H1 (cell line): ENCODE data around the gene ZNF407. TPM values are rescaled to one million over a fixed set of nuclear protein-coding genes. Genes with fewer than 3 reads are reported as not detected.

Source experiments
- BCL11A ChIP-seq, 2 experiments: IDR thresholded peaks; one replicate each; pipeline ENCODE4 v1.6.1; 2011; ENCODE audit warnings: low read depth in 2 of 2, low read length in 2 of 2, mild to moderate bottlenecking in 2 of 2
- RBBP5 ChIP-seq: IDR thresholded peaks from 2 replicates; pipeline ENCODE4 v1.7.1; 2012; ENCODE audit warnings: low read depth, mild to moderate bottlenecking, inconsistent platforms, low read length, moderate library complexity, borderline replicate concordance
- RFX5 ChIP-seq: IDR thresholded peaks from 2 replicates; pipeline ENCODE4 v1.6.1; 2011; ENCODE audit warnings: low read depth, low read length, improper control_type of control experiment, borderline replicate concordance
- SIN3A ChIP-seq, 2 experiments: IDR thresholded peaks in 1 of 2; conservative IDR thresholded peaks in 1 of 2; 2 replicates each; pipeline ENCODE4 v1.6.1; 2011 to 2012; ENCODE audit warnings: low read length in 2 of 2, improper control_type of control experiment in 1 of 2, low read depth in 1 of 2, mild to moderate bottlenecking in 1 of 2
- TBP ChIP-seq: IDR thresholded peaks from 2 replicates; pipeline ENCODE4 v1.6.1; 2011; ENCODE audit warnings: low read depth, low read length, improper control_type of control experiment
- polyA plus RNA-seq, 7 experiments: library from polyadenylated mRNA; depleted of rRNA in 3 of 7; stranded (reverse) in 5 of 7; unstranded in 2 of 7; fragments of >200 nt in 5 of 7; fragments of 200-250 nt in 2 of 7; gene quantifications; 1 replicate in 5 of 7; 2 replicates in 1 of 7; 4 replicates in 1 of 7; pipeline versions ENCODE4 v1.2.1 to v1.2.3, GENCODE V29; 2011 to 2013; ENCODE audit warnings: missing spikeins in 2 of 7, mixed read lengths in 2 of 7
- total RNA-seq: library from RNA; stranded (reverse); fragmentation: NEBNext Ultra II Directional; extraction: Animal tissue kit (Norgen Biotek cat#: 25700); gene quantifications from 2 replicates; pipeline ENCODE4 v1.2.1, GENCODE V29; 2021
- TF ChIP-seq, protein P1 (sequence below): fragments of 300-600 bp; sonication (generic); IDR thresholded peaks from 2 replicates; pipeline ENCODE4 v1.7.1; 2012; ENCODE audit warnings: low read length, moderate library complexity, mild to moderate bottlenecking, inconsistent platforms; ENCODE audit not compliant: insufficient replicate concordance
- TF ChIP-seq, protein P2 (sequence below), 3 experiments: IDR thresholded peaks; 1 replicate in 2 of 3; 2 replicates in 1 of 3; pipeline versions ENCODE4 v1.5.1 to v1.6.1; 2011; ENCODE audit warnings: low read length in 3 of 3, mild to moderate bottlenecking in 3 of 3, inconsistent platforms in 2 of 3, low read depth in 1 of 3, moderate library complexity in 1 of 3; ENCODE audit not compliant: insufficient read depth in 1 of 3; ENCODE audit errors: control extremely low read depth in 1 of 3

The ZNF407 gene
- total and polyA plus RNA-seq, 2 of the 8 experiments (the other 6 are each of a cell fraction or from before 2014, with no cell fraction given) = 1.5 to 6.8 TPM

DNA sequence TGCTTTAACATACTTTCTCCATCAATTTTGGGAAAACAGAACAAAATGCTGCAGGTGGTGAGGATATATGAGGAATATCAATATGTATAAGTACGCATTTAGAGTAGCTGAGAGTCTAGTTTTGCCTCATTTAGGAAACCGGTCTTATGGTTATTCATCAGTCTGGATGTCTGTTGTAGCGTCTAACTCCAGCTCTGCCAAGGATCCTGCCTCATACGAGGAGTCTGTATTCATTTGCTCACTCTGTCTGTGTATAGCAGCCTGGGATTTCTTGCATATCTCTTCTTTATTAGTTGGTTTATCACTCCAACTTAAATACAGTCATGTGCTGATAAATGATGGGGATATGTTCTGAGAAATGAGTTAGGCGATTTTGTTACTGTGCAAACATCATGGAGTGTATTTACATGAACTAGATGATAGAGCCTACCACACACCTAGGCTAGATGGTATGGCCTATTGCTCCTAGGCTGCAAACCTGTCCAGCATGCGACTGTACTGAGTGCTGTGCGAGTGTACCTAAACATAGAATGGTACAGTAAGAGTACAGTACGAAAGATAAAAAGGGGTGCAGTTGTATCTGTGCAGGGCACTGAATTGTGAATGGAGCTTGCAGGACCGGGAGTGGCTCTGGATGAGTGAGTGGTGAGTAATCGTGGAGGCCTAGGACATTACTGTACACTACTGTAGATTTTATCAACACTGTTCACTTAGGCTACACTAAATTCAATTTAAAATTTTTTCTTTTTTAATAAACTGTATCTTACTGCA is 148.1 kb downstream of the ZNF407 start (continued):
- TF ChIP-seq, protein P1, sequence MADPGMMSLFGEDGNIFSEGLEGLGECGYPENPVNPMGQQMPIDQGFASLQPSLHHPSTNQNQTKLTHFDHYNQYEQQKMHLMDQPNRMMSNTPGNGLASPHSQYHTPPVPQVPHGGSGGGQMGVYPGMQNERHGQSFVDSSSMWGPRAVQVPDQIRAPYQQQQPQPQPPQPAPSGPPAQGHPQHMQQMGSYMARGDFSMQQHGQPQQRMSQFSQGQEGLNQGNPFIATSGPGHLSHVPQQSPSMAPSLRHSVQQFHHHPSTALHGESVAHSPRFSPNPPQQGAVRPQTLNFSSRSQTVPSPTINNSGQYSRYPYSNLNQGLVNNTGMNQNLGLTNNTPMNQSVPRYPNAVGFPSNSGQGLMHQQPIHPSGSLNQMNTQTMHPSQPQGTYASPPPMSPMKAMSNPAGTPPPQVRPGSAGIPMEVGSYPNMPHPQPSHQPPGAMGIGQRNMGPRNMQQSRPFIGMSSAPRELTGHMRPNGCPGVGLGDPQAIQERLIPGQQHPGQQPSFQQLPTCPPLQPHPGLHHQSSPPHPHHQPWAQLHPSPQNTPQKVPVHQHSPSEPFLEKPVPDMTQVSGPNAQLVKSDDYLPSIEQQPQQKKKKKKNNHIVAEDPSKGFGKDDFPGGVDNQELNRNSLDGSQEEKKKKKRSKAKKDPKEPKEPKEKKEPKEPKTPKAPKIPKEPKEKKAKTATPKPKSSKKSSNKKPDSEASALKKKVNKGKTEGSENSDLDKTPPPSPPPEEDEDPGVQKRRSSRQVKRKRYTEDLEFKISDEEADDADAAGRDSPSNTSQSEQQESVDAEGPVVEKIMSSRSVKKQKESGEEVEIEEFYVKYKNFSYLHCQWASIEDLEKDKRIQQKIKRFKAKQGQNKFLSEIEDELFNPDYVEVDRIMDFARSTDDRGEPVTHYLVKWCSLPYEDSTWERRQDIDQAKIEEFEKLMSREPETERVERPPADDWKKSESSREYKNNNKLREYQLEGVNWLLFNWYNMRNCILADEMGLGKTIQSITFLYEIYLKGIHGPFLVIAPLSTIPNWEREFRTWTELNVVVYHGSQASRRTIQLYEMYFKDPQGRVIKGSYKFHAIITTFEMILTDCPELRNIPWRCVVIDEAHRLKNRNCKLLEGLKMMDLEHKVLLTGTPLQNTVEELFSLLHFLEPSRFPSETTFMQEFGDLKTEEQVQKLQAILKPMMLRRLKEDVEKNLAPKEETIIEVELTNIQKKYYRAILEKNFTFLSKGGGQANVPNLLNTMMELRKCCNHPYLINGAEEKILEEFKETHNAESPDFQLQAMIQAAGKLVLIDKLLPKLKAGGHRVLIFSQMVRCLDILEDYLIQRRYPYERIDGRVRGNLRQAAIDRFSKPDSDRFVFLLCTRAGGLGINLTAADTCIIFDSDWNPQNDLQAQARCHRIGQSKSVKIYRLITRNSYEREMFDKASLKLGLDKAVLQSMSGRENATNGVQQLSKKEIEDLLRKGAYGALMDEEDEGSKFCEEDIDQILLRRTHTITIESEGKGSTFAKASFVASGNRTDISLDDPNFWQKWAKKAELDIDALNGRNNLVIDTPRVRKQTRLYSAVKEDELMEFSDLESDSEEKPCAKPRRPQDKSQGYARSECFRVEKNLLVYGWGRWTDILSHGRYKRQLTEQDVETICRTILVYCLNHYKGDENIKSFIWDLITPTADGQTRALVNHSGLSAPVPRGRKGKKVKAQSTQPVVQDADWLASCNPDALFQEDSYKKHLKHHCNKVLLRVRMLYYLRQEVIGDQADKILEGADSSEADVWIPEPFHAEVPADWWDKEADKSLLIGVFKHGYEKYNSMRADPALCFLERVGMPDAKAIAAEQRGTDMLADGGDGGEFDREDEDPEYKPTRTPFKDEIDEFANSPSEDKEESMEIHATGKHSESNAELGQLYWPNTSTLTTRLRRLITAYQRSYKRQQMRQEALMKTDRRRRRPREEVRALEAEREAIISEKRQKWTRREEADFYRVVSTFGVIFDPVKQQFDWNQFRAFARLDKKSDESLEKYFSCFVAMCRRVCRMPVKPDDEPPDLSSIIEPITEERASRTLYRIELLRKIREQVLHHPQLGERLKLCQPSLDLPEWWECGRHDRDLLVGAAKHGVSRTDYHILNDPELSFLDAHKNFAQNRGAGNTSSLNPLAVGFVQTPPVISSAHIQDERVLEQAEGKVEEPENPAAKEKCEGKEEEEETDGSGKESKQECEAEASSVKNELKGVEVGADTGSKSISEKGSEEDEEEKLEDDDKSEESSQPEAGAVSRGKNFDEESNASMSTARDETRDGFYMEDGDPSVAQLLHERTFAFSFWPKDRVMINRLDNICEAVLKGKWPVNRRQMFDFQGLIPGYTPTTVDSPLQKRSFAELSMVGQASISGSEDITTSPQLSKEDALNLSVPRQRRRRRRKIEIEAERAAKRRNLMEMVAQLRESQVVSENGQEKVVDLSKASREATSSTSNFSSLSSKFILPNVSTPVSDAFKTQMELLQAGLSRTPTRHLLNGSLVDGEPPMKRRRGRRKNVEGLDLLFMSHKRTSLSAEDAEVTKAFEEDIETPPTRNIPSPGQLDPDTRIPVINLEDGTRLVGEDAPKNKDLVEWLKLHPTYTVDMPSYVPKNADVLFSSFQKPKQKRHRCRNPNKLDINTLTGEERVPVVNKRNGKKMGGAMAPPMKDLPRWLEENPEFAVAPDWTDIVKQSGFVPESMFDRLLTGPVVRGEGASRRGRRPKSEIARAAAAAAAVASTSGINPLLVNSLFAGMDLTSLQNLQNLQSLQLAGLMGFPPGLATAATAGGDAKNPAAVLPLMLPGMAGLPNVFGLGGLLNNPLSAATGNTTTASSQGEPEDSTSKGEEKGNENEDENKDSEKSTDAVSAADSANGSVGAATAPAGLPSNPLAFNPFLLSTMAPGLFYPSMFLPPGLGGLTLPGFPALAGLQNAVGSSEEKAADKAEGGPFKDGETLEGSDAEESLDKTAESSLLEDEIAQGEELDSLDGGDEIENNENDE = no peak
- TF ChIP-seq SIN3A (conservative IDR thresholded peaks at IDR 0.05 in 1 of 2, IDR thresholded peaks at IDR 0.05 in 1 of 2; ENCODE audit: low read depth in 1 of 2, low read length in 2 of 2) = no peak
- TF ChIP-seq BCL11A (IDR thresholded peaks at IDR 0.05; ENCODE audit: low read depth in 2 of 2, low read length in 2 of 2) = no peak
- TF ChIP-seq TBP = no peak
- TF ChIP-seq RBBP5 = no peak
- no peak for TF ChIP-seq RFX5
- TF ChIP-seq, protein P2, sequence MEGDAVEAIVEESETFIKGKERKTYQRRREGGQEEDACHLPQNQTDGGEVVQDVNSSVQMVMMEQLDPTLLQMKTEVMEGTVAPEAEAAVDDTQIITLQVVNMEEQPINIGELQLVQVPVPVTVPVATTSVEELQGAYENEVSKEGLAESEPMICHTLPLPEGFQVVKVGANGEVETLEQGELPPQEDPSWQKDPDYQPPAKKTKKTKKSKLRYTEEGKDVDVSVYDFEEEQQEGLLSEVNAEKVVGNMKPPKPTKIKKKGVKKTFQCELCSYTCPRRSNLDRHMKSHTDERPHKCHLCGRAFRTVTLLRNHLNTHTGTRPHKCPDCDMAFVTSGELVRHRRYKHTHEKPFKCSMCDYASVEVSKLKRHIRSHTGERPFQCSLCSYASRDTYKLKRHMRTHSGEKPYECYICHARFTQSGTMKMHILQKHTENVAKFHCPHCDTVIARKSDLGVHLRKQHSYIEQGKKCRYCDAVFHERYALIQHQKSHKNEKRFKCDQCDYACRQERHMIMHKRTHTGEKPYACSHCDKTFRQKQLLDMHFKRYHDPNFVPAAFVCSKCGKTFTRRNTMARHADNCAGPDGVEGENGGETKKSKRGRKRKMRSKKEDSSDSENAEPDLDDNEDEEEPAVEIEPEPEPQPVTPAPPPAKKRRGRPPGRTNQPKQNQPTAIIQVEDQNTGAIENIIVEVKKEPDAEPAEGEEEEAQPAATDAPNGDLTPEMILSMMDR (IDR thresholded peaks at IDR 0.05; ENCODE audit: control extremely low read depth in 1 of 3, insufficient read depth in 1 of 3, low read depth in 1 of 3, low read length in 3 of 3) = no peak
